ENCODE results near the gene MRPS18A.

GRCh38 chr6:43665376-43665775, 22.2 kb downstream of the MRPS18A start:
- no peak for TF ChIP-seq CTCF (IDR thresholded peaks at IDR 0.05)
- TF ChIP-seq POLR2A (IDR thresholded peaks at IDR 0.05) = no peak

Measured in testis (tissue), 2 donors.